ENCODE data around the gene LOXL1. TPM values are rescaled to one million over a fixed set of nuclear protein-coding genes. Genes with fewer than 3 reads are reported as not detected.

LOXL1 gene
- total and polyA plus RNA-seq, 2 of the 13 experiments (the other 11 are each of a cell fraction or from before 2014, with no cell fraction given), result 0.51 to 1.3 TPM

- TF ChIP-seq ZNF234 (CRISPR knock-in tag; conservative IDR thresholded peaks at IDR 0.05) (no peak), HMG20A (CRISPR knock-in tag; IDR thresholded peaks at IDR 0.05; ENCODE audit: borderline replicate concordance) (no peak), ZFP37 (CRISPR knock-in tag; IDR thresholded peaks at IDR 0.05; ENCODE audit: borderline replicate concordance) (no peak), ZNF607 (CRISPR knock-in tag; IDR thresholded peaks at IDR 0.05; ENCODE audit: borderline replicate concordance) (0 out of 2 replicates have a peak, but pooled peaks have one; percentile 36), RBFOX2 (IDR thresholded peaks at IDR 0.05; ENCODE audit: low read depth, low read length) (no peak), RFX3 (CRISPR knock-in tag; IDR thresholded peaks at IDR 0.05) (no peak), KAT8 (CRISPR knock-in tag; IDR thresholded peaks at IDR 0.05) (no peak), PLSCR1 (CRISPR knock-in tag; IDR thresholded peaks at IDR 0.05; ENCODE audit: borderline replicate concordance) (no peak), SAP130 (CRISPR knock-in tag; IDR thresholded peaks at IDR 0.05; ENCODE audit: low read depth) (no peak), IKZF5 (CRISPR knock-in tag; IDR thresholded peaks at IDR 0.05) (no peak), ATM (IDR thresholded peaks at IDR 0.05; ENCODE audit: borderline replicate concordance) (no peak), SIX1 (CRISPR knock-in tag; IDR thresholded peaks at IDR 0.05; ENCODE audit: borderline replicate concordance) (no peak), ZNF3 (CRISPR knock-in tag; IDR thresholded peaks at IDR 0.05) (no peak), ZMYM3 (CRISPR knock-in tag; IDR thresholded peaks at IDR 0.05) (no peak), SETDB1 (CRISPR knock-in tag; IDR thresholded peaks at IDR 0.05; ENCODE audit: borderline replicate concordance) (no peak), ZNF350 (CRISPR knock-in tag; IDR thresholded peaks at IDR 0.05; ENCODE audit: borderline replicate concordance, low read depth) (no peak), KLF15 (CRISPR knock-in tag; IDR thresholded peaks at IDR 0.05; ENCODE audit: borderline replicate concordance) (no peak), ZKSCAN5 (CRISPR knock-in tag; IDR thresholded peaks at IDR 0.05) (no peak), TOPORS (CRISPR knock-in tag; IDR thresholded peaks at IDR 0.05) (no peak), ZNF780A (CRISPR knock-in tag; IDR thresholded peaks at IDR 0.05) (no peak), ZNF20 (CRISPR knock-in tag; IDR thresholded peaks at IDR 0.05) (no peak), ZNF235 (CRISPR knock-in tag; IDR thresholded peaks at IDR 0.05; ENCODE audit: borderline replicate concordance) (no peak), REL (CRISPR knock-in tag; conservative IDR thresholded peaks at IDR 0.05) (no peak), WIZ (CRISPR knock-in tag; IDR thresholded peaks at IDR 0.05) (no peak), PRDM15 (CRISPR knock-in tag; IDR thresholded peaks at IDR 0.05) (no peak)
These were observed 18.0 kb upstream of the LOXL1 start (continued) for GRCh38 chr15:73908030-73908821.
